HEK293 (cell line): ENCODE data around the gene SEM1.
A peak's percentile ranks its signal among the peaks of the same experiment; 100 is the strongest.

Experiments
- CTCF ChIA-PET: fragments of 350-600 bp; formaldehyde crosslinking; extraction: SDS; loops from one replicate; lab custom pipeline; 2021; ENCODE audit warnings: antibody characterized with exemption; lab: Yijun Ruan, JAX
- POLR2A ChIA-PET: fragments of 300-600 bp; formaldehyde crosslinking; extraction: SDS; loops from one replicate; lab custom pipeline; 2020; ENCODE audit warnings: antibody characterized with exemption, inconsistent platforms; lab: Yijun Ruan, JAX
- H3K27ac ChIP-seq: fragments of 200-500 bp; sonication (Bioruptor generic); 2 replicates; pipeline ENCODE4 v1.5.1; 2014; ENCODE audit warnings: low read depth, low read length, control low read depth, inconsistent platforms; ENCODE audit errors: extremely low read depth
- H3K36me3 ChIP-seq, 2 experiments: fragments of 200-500 bp in 1 of 2; sonication (Bioruptor generic) in 1 of 2; 1 replicate in 1 of 2; 2 replicates in 1 of 2; pipeline ENCODE4 v1.5.1; 2014 to 2017; ENCODE audit warnings: inconsistent platforms in 2 of 2, low read length in 2 of 2; ENCODE audit not compliant: control insufficient read depth in 2 of 2, insufficient read depth in 1 of 2
- H3K4me1 ChIP-seq: fragments of 200-500 bp; sonication (Bioruptor generic); 2 replicates; pipeline ENCODE4 v1.5.1; 2014; ENCODE audit warnings: mild to moderate bottlenecking, low read length, inconsistent platforms; ENCODE audit not compliant: control insufficient read depth, insufficient read depth
- H3K4me3 ChIP-seq: 2 replicates; pipeline ENCODE4 v1.5.1; 2011; ENCODE audit warnings: low read depth, mild to moderate bottlenecking, control low read depth, low read length, moderate library complexity
- H3K9me3 ChIP-seq: fragments of 200-500 bp; sonication (Bioruptor generic); 2 replicates; pipeline ENCODE4 v1.5.1; 2014; ENCODE audit warnings: low read depth, low read length, inconsistent platforms; ENCODE audit not compliant: control insufficient read depth, insufficient read depth
- SETDB1 ChIP-seq: IDR thresholded peaks from one replicate; pipeline ENCODE4 v1.6.1; 2017; ENCODE audit warnings: mild to moderate bottlenecking, low read length, moderate library complexity, mixed read lengths; ENCODE audit not compliant: insufficient read length
- ZNF16 ChIP-seq: fragments of 450-650 bp; formaldehyde crosslinking; IDR thresholded peaks from 2 replicates; pipeline ENCODE4 v1.5.1; 2016; ENCODE audit warnings: low read depth, missing biosample characterization, missing genetic modification characterization
- ZNF302 ChIP-seq: fragments of 450-650 bp; formaldehyde crosslinking; IDR thresholded peaks from 2 replicates; pipeline ENCODE4 v1.5.1; 2016; ENCODE audit warnings: missing biosample characterization, missing genetic modification characterization, low read depth
- ZNF311 ChIP-seq: fragments of 450-650 bp; formaldehyde crosslinking; IDR thresholded peaks from 2 replicates; pipeline ENCODE4 v1.5.1; 2017; ENCODE audit warnings: missing biosample characterization, missing genetic modification characterization, borderline replicate concordance
- ZNF530 ChIP-seq: fragments of 450-650 bp; formaldehyde crosslinking; IDR thresholded peaks from 2 replicates; pipeline ENCODE4 v1.5.1; 2016; ENCODE audit warnings: low read depth, missing biosample characterization, missing genetic modification characterization
- ZNF549 ChIP-seq: fragments of 450-650 bp; IDR thresholded peaks from 2 replicates; pipeline ENCODE4 v1.5.1; 2018; ENCODE audit warnings: missing biosample characterization, missing genetic modification characterization, mild to moderate bottlenecking, inconsistent platforms, moderate library complexity
- ZSCAN16 ChIP-seq: fragments of 450-650 bp; formaldehyde crosslinking; IDR thresholded peaks from 2 replicates; pipeline ENCODE4 v1.5.1; 2016; ENCODE audit warnings: missing biosample characterization, missing genetic modification characterization
- TF ChIP-seq, protein P1 (sequence below): fragments of 450-650 bp; formaldehyde crosslinking; IDR thresholded peaks from 2 replicates; pipeline ENCODE4; 2016; ENCODE audit warnings: missing biosample characterization, missing genetic modification characterization
- TF ChIP-seq, protein P2 (sequence below): fragments of 450-650 bp; formaldehyde crosslinking; IDR thresholded peaks from 2 replicates; pipeline ENCODE4 v1.5.1; 2016; ENCODE audit warnings: missing biosample characterization, missing genetic modification characterization
- TF ChIP-seq, protein P3 (sequence below): fragments of 450-650 bp; formaldehyde crosslinking; IDR thresholded peaks from 2 replicates; pipeline ENCODE4 v1.5.1; 2017; ENCODE audit warnings: missing biosample characterization, missing genetic modification characterization

Gene SEM1

DNA sequence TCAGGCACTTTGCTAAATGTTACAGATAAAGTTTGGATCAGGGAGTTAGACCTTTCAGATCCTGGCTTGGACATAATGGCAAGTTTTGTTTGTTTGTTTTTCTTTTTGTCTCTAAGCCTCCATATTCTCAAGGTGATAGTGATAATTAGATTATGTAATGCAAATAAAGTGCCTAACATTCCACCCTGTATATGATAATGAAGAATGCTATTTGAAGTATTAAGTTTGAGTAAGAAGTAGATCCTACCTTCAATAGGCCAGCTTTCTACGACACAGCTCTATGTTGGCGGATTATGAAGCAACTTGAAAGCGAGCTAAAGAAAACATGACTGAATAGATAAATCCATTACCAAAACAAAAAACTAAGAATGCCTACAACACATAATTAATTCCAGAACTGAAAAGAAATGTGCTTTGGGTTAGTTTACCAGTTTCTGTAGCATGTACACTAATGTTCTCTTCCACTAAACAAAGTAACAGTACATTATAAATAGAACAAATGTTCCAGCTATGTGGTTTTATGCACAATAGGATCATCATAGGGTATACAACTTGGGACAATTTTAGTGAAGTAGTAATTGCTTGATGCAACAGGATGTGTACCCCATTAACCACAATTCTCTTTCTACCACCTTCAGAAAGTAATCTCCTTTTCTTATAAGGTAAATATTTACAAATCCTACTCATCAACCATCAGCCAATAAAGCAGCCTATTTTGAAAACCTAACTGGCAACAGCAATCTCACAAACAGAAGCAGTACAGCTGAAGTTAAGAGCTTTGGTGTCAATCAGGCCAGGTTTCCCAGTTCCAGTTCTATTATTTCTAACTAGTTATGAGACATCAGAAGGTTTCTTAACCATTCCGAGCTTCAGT, 1.5 kb downstream of the SEM1 start:
- Histone ChIP-seq H3K36me3 (peaks cover 0 to 28% of the 10 kb centered on the region in 2 experiments), H3K9me3 (no peaks in the 10 kb centered on the region), H3K27ac (no peak overlapping the region), H3K4me3 (peak overlapping the region; percentile 57), H3K4me1 (peaks cover 7% of the 10 kb centered on the region; the same call in 1 of the 2 replicates)
- TF ChIP-seq ZNF549 (tag by site-specific recombination) (peak; percentile 14; the same call in 1 of the 2 replicates), ZSCAN16 (tag by site-specific recombination) (no peak)
- POLR2A ChIA-PET = no interaction called here
- CTCF ChIA-PET = interaction anchor here (0.7 kb wide), 1 partner anchor 93 kb away, joined by 3 read pairs; no protein-coding TSS in a partner anchor

DNA sequence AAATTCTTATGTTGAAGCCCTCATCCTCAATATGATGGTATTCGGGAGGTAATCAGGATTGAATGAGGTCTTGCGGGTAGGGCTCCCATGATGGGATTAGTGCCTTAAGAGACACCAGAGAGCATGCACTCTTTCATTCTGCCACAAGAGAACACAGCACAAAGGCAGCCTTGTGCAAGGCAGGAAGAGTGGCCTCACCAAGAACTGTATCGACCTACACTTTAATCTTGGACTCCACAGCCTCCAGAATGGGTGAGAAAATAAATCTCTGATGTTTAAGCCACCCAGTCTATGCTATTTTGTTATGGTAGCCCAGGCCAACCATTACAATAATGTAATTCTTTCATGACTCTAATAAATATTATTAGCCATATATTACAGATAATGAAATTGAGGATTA, 8.4 kb downstream of the SEM1 start:
- Histone ChIP-seq H3K4me1 (peaks cover 10% of the 10 kb centered on the region), H3K9me3 (no peaks in the 10 kb centered on the region), H3K36me3 (peaks cover 0 to 14% of the 10 kb centered on the region in 2 experiments; a peak in 2 of 3 replicates), H3K27ac (no peak overlapping the region), H3K4me3 (no peak overlapping the region)
- POLR2A ChIA-PET = no interaction called here
- CTCF ChIA-PET = no interaction called here
- TF ChIP-seq ZNF530 = no peak
- TF ChIP-seq ZNF16 = no peak
- no peak for TF ChIP-seq ZNF302 (tag by site-specific recombination)
- TF ChIP-seq, protein P1, sequence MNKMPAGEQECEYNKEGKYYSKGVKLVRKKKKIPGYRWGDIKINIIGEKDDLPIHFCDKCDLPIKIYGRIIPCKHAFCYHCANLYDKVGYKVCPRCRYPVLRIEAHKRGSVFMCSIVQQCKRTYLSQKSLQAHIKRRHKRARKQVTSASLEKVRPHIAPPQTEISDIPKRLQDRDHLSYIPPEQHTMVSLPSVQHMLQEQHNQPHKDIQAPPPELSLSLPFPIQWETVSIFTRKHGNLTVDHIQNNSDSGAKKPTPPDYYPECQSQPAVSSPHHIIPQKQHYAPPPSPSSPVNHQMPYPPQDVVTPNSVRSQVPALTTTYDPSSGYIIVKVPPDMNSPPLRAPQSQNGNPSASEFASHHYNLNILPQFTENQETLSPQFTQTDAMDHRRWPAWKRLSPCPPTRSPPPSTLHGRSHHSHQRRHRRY (tag by site-specific recombination) = no peak
- TF ChIP-seq ZNF311 (tag by site-specific recombination) = no peak
- TF ChIP-seq, protein P2, sequence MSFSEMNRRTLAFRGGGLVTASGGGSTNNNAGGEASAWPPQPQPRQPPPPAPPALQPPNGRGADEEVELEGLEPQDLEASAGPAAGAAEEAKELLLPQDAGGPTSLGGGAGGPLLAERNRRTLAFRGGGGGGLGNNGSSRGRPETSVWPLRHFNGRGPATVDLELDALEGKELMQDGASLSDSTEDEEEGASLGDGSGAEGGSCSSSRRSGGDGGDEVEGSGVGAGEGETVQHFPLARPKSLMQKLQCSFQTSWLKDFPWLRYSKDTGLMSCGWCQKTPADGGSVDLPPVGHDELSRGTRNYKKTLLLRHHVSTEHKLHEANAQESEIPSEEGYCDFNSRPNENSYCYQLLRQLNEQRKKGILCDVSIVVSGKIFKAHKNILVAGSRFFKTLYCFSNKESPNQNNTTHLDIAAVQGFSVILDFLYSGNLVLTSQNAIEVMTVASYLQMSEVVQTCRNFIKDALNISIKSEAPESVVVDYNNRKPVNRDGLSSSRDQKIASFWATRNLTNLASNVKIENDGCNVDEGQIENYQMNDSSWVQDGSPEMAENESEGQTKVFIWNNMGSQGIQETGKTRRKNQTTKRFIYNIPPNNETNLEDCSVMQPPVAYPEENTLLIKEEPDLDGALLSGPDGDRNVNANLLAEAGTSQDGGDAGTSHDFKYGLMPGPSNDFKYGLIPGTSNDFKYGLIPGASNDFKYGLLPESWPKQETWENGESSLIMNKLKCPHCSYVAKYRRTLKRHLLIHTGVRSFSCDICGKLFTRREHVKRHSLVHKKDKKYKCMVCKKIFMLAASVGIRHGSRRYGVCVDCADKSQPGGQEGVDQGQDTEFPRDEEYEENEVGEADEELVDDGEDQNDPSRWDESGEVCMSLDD (tag by site-specific recombination) = no peak
- TF ChIP-seq, all 188 proteins: peak for 0

DNA sequence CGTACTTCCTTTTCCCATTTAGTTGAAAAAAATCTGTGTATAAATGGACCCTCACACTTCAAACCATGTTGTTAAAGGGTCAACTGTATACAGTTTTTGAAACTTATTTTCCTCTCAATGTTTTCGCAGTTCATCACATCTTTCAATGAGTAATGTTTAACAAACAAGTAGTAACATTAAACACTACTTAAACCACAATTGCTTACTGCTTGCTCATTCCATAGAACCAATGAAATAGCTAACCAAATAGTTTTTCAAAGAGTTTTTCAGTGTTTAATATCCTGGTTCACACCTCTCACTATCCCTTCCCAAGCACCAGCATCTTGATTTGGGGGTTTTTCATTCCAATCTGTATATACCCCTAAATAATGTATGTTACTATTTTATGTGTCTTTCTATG, 9.1 kb downstream of the SEM1 start:
- Histone ChIP-seq H3K36me3 (peaks cover 0 to 10% of the 10 kb centered on the region in 2 experiments; a peak in 2 of 3 replicates), H3K9me3 (no peaks in the 10 kb centered on the region), H3K27ac (no peak overlapping the region), H3K4me3 (no peak overlapping the region), H3K4me1 (peaks cover 10% of the 10 kb centered on the region)
- TF ChIP-seq, protein P3, sequence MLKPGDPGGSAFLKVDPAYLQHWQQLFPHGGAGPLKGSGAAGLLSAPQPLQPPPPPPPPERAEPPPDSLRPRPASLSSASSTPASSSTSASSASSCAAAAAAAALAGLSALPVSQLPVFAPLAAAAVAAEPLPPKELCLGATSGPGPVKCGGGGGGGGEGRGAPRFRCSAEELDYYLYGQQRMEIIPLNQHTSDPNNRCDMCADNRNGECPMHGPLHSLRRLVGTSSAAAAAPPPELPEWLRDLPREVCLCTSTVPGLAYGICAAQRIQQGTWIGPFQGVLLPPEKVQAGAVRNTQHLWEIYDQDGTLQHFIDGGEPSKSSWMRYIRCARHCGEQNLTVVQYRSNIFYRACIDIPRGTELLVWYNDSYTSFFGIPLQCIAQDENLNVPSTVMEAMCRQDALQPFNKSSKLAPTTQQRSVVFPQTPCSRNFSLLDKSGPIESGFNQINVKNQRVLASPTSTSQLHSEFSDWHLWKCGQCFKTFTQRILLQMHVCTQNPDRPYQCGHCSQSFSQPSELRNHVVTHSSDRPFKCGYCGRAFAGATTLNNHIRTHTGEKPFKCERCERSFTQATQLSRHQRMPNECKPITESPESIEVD (tag by site-specific recombination) = 0 out of 2 replicates have a peak, but pooled peaks have one; percentile 16
- no peak for TF ChIP-seq SETDB1
- CTCF ChIA-PET = interaction anchor here (0.6 kb wide), 2 partner anchors 418 to 803 kb away, joined by 3 to 6 read pairs; no protein-coding TSS in a partner anchor
- POLR2A ChIA-PET = no interaction called here
